HCT116 (cell line): Measurements from ENCODE around the gene IZUMO1R. TPM values are rescaled to one million over a fixed set of nuclear protein-coding genes. Genes with fewer than 3 reads are reported as not detected.

Experiments used
- ATAC-seq: fragments of 200-7000 bp; cut with Tn5 transposase; 2 replicates; pipeline ENCODE4 v1.9.1; 2020; ENCODE audit warnings: mild to moderate bottlenecking, moderate library complexity
- BruUV-seq: library from RNA; stranded (reverse); fragments of 400-500 nt; replicated peaks from 2 replicates; lab custom pipeline; 2021; lab: Mats Ljungman, UMichigan
- CTCF ChIA-PET: fragments of 300-600 bp; sonication (Branson Sonifier 250); formaldehyde crosslinking; loops from one replicate; lab custom pipeline; 2021; ENCODE audit warnings: antibody characterized with exemption; lab: Charles Lee
- POLR2A ChIA-PET: fragments of 300-600, 350-600 bp; sonication (Branson Sonifier 250); formaldehyde crosslinking; loops from one replicate; lab custom pipeline; 2021; ENCODE audit warnings: antibody characterized with exemption; lab: Charles Lee
- RAD21 ChIA-PET, 2 experiments: fragments of 300-600 bp; sonication (Branson Sonifier 250); formaldehyde crosslinking; loops; one replicate each; lab custom pipeline; 2023; ENCODE audit warnings: low total read pairs in 2 of 2; ENCODE audit not compliant: uncharacterized antibody in 2 of 2, unreplicated experiment in 2 of 2, low non-redundant PET in 1 of 2; lab: Charles Lee
- DNase-seq: peaks from one replicate; pipeline ENCODE4 v3.0.0-alpha.2; 2010; ENCODE audit warnings: low read depth, low spot score
- H2AFZ ChIP-seq: fragments of 200-600 bp; shearing (Covaris generic), sonication (generic); 2 replicates; pipeline ENCODE4 v1.6.1; 2017; ENCODE audit warnings: low read depth, mixed run types, mixed read lengths, antibody characterized with exemption, low read length; ENCODE audit not compliant: poor library complexity, severe bottlenecking
- H3K27ac ChIP-seq: 2 replicates; pipeline ENCODE4 v1.5.1; 2012; ENCODE audit warnings: low read depth, low read length
- H3K27me3 ChIP-seq: fragments of 200-600 bp; sonication (generic); 2 replicates; pipeline ENCODE4 v1.6.1; 2016; ENCODE audit warnings: mixed run types, low read length, mixed read lengths; ENCODE audit not compliant: insufficient read depth
- H3K36me3 ChIP-seq, 2 experiments: fragments of 200-500 bp in 1 of 2; fragments of 200-600 bp in 1 of 2; sonication (Bioruptor generic) in 1 of 2; sonication (generic) in 1 of 2; 2 replicates each; pipeline versions ENCODE4 v1.5.1 to v1.6.1; 2014 to 2016; ENCODE audit warnings: low read length in 2 of 2, inconsistent platforms in 1 of 2, mixed read lengths in 1 of 2, mixed run types in 1 of 2; ENCODE audit not compliant: insufficient read depth in 2 of 2, control insufficient read depth in 1 of 2
- H3K4me1 ChIP-seq, 2 experiments: fragments of 200-600 bp in 1 of 2; sonication (generic) in 1 of 2; 2 replicates each; pipeline versions ENCODE4 v1.5.1 to v1.6.1; 2012 to 2017; ENCODE audit warnings: low read length in 2 of 2, inconsistent platforms in 1 of 2, mild to moderate bottlenecking in 1 of 2, mixed read lengths in 1 of 2, mixed run types in 1 of 2, moderate library complexity in 1 of 2; ENCODE audit not compliant: insufficient read depth in 2 of 2, control insufficient read depth in 1 of 2
- H3K4me2 ChIP-seq: fragments of 200-600 bp; sonication (generic); 2 replicates; pipeline ENCODE4 v1.6.1; 2017; ENCODE audit warnings: mixed run types, low read length, mixed read lengths
- H3K4me3 ChIP-seq, 2 experiments: fragments of 200-600 bp in 1 of 2; sonication (generic) in 1 of 2; replicated peaks in 1 of 2; 2 replicates each; pipeline ENCODE4 v1.5.1; 2011 to 2016; ENCODE audit warnings: low read length in 2 of 2, control low read depth in 1 of 2, low read depth in 1 of 2, mild to moderate bottlenecking in 1 of 2, mixed read lengths in 1 of 2, mixed run types in 1 of 2
- H3K79me2 ChIP-seq: fragments of 200-600 bp; sonication (generic); 2 replicates; pipeline ENCODE4 v1.6.1; 2017; ENCODE audit warnings: mild to moderate bottlenecking, mixed run types, low read length, moderate library complexity, mixed read lengths; ENCODE audit not compliant: insufficient read depth
- H3K9ac ChIP-seq: fragments of 200-600 bp; sonication (generic); 2 replicates; pipeline ENCODE4 v1.6.1; 2016; ENCODE audit warnings: low read length, mixed read lengths
- H3K9me2 ChIP-seq: fragments of 200-600 bp; sonication (generic), shearing (Covaris generic); 2 replicates; pipeline ENCODE4 v1.6.1; 2017; ENCODE audit warnings: mixed run types, mild to moderate bottlenecking, moderate library complexity; ENCODE audit not compliant: insufficient read depth
- H3K9me3 ChIP-seq, 2 experiments: fragments of 200-500 bp in 1 of 2; fragments of 200-600 bp in 1 of 2; sonication (Bioruptor generic) in 1 of 2; sonication (generic) in 1 of 2; 2 replicates each; pipeline ENCODE4 v1.6.1; 2014 to 2017; ENCODE audit warnings: low read length in 2 of 2, mixed read lengths in 2 of 2, inconsistent platforms in 1 of 2, low read depth in 1 of 2, mild to moderate bottlenecking in 1 of 2, mixed run types in 1 of 2, moderate library complexity in 1 of 2; ENCODE audit not compliant: control insufficient read depth in 1 of 2, insufficient read depth in 1 of 2
- H4K20me1 ChIP-seq: fragments of 200-600 bp; sonication (generic), shearing (Covaris generic); 2 replicates; pipeline ENCODE4 v1.6.1; 2017; ENCODE audit warnings: mixed run types, mild to moderate bottlenecking, moderate library complexity; ENCODE audit not compliant: insufficient read depth
- CBX3 ChIP-seq: IDR thresholded peaks from 2 replicates; pipeline ENCODE4 v1.6.1; 2012; ENCODE audit warnings: low read depth
- CEBPB ChIP-seq: IDR thresholded peaks from 2 replicates; pipeline ENCODE4 v1.6.1; 2012; ENCODE audit warnings: low read depth
- EZH2 ChIP-seq: fragments of 200-600 bp; sonication (generic); IDR thresholded peaks from 2 replicates; pipeline ENCODE4 v1.6.1; 2017; ENCODE audit warnings: antibody characterized with exemption, mixed run types
- EZH2phosphoT487 ChIP-seq: fragments of 200-600 bp; IDR thresholded peaks from 2 replicates; pipeline ENCODE4 v1.6.1; 2018; ENCODE audit warnings: antibody characterized with exemption, borderline replicate concordance
- FOSL1 ChIP-seq: IDR thresholded peaks from 2 replicates; pipeline ENCODE4 v1.6.1; 2012; ENCODE audit warnings: low read depth
- JUND ChIP-seq: IDR thresholded peaks from 2 replicates; pipeline ENCODE4 v1.6.1; 2012
- POLR2AphosphoS5 ChIP-seq: IDR thresholded peaks from 2 replicates; pipeline ENCODE4 v1.6.1; 2011; ENCODE audit warnings: mild to moderate bottlenecking, low read depth, low read length, moderate library complexity
- REST ChIP-seq: IDR thresholded peaks from 2 replicates; pipeline ENCODE4 v1.6.1; 2012; ENCODE audit warnings: low read depth
- SP1 ChIP-seq: IDR thresholded peaks from 2 replicates; pipeline ENCODE4 v1.6.1; 2012; ENCODE audit warnings: low read depth
- SRF ChIP-seq: IDR thresholded peaks from 2 replicates; pipeline ENCODE4 v1.6.1; 2012; ENCODE audit warnings: low read depth
- ZNF274 ChIP-seq: fragments of 200-500 bp; sonication (Bioruptor generic); IDR thresholded peaks from 2 replicates; pipeline ENCODE4 v1.6.1; 2014; ENCODE audit warnings: mild to moderate bottlenecking, low read depth, low read length, inconsistent platforms
- intact Hi-C: fragments of 100-400 bp; cut with micrococcal nuclease; formaldehyde crosslinking; loops from 2 replicates; pipeline ENCODE4 v1.10.0; 2022
- total RNA-seq: library from RNA; stranded (reverse); gene quantifications from one replicate; pipeline ENCODE4 v1.2.1, GENCODE V29; 2021; ENCODE audit not compliant: unreplicated experiment
- TF ChIP-seq, protein P1 (sequence below), 3 experiments: fragments of 200-600 bp in 1 of 3; sonication (generic) in 1 of 3; IDR thresholded peaks in 2 of 3; conservative IDR thresholded peaks in 1 of 3; 2 replicates each; pipeline ENCODE4 v1.5.1; 2012 to 2017; ENCODE audit warnings: low read depth in 2 of 3, low read length in 2 of 3, antibody characterized with exemption in 1 of 3, borderline replicate concordance in 1 of 3, control low read depth in 1 of 3, mild to moderate bottlenecking in 1 of 3, mixed read lengths in 1 of 3, mixed run types in 1 of 3, moderate library complexity in 1 of 3; ENCODE audit not compliant: insufficient read depth in 1 of 3

IZUMO1R gene
- total RNA-seq, 1 experiment from 2014 or later, result not detected

- H3K4me1 ChIP-seq, result peaks cover 0 to 13% of the 10 kb centered on the region in 2 experiments; a peak in 2 of 4 replicates
- CTCF ChIA-PET, result no interaction called here
Observed at GRCh38 chr11:94342250-94342649, 37.9 kb downstream of the IZUMO1R start.

GRCh38 chr11:94343495-94343894 lies 39.1 kb downstream of the IZUMO1R start:
- Histone ChIP-seq H3K4me2 (no peak overlapping the region), H3K9me2 (no peaks in the 10 kb centered on the region), H3K9me3 (no peaks in the 10 kb centered on the region), H3K79me2 (no peaks in the 10 kb centered on the region), H4K20me1 (no peaks in the 10 kb centered on the region), H3K4me1 (peaks cover 0 to 13% of the 10 kb centered on the region in 2 experiments; a peak in 2 of 4 replicates), H2AFZ (no peak overlapping the region), H3K9ac (no peak overlapping the region), H3K4me3 (no peak overlapping the region), H3K27me3 (no peaks in the 10 kb centered on the region), H3K36me3 (no peaks in the 10 kb centered on the region), H3K27ac (no peak overlapping the region)
- ChIA-PET RAD21 (no interaction called here), POLR2A (no interaction called here), CTCF (interaction anchor here (1.2 kb wide), 1 partner anchor 448 kb away, joined by 3 read pairs; no protein-coding TSS in a partner anchor)
- intact Hi-C loops, result no loop called here
- no peak for ATAC-seq
- no peak for DNase-seq
- no TSS peak for BruUV-seq
- TF ChIP-seq EZH2 (no peak), EZH2phosphoT487 (no peak), REST (no peak), POLR2AphosphoS5 (no peak), ZNF274 (no peak), SP1 (no peak)

More at GRCh38 chr11:94342250-94342649, 37.9 kb downstream of the IZUMO1R start:
- peak; percentile 47 for TF ChIP-seq FOSL1
- TF ChIP-seq JUND, result peak; percentile 40
- 0 out of 2 replicates have a peak, but pooled peaks have one; percentile 29 for TF ChIP-seq CEBPB
- no peak for TF ChIP-seq SRF
- peak; percentile 61; the same call in 1 of the 2 replicates for TF ChIP-seq CBX3
- TF ChIP-seq SP1, result no peak
- TF ChIP-seq, protein P1, sequence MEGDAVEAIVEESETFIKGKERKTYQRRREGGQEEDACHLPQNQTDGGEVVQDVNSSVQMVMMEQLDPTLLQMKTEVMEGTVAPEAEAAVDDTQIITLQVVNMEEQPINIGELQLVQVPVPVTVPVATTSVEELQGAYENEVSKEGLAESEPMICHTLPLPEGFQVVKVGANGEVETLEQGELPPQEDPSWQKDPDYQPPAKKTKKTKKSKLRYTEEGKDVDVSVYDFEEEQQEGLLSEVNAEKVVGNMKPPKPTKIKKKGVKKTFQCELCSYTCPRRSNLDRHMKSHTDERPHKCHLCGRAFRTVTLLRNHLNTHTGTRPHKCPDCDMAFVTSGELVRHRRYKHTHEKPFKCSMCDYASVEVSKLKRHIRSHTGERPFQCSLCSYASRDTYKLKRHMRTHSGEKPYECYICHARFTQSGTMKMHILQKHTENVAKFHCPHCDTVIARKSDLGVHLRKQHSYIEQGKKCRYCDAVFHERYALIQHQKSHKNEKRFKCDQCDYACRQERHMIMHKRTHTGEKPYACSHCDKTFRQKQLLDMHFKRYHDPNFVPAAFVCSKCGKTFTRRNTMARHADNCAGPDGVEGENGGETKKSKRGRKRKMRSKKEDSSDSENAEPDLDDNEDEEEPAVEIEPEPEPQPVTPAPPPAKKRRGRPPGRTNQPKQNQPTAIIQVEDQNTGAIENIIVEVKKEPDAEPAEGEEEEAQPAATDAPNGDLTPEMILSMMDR (IDR thresholded peaks at IDR 0.05 in 2 of 3, conservative IDR thresholded peaks at IDR 0.05 in 1 of 3; ENCODE audit: borderline replicate concordance in 1 of 3, insufficient read depth in 1 of 3, low read depth in 2 of 3, low read length in 2 of 3), result no peak
- TF ChIP-seq, all 23 proteins: peak for 4
- Histone ChIP-seq H4K20me1 (no peaks in the 10 kb centered on the region), H2AFZ (no peak overlapping the region), H3K9me2 (no peaks in the 10 kb centered on the region), H3K4me2 (peak overlapping the region; percentile 41), H3K27me3 (no peaks in the 10 kb centered on the region), H3K9ac (no peak overlapping the region), H3K27ac (no peak overlapping the region), H3K4me3 (no peak overlapping the region), H3K9me3 (no peaks in the 10 kb centered on the region), H3K36me3 (no peaks in the 10 kb centered on the region), H3K79me2 (no peaks in the 10 kb centered on the region)
- ATAC-seq (peak; percentile 66; the same call in 1 of the 2 replicates), DNase-seq (peak; percentile 36)
- POLR2A ChIA-PET, result no interaction called here
- intact Hi-C loops, result no loop called here
- no TSS peak for BruUV-seq
- RAD21 ChIA-PET, result no interaction called here
